Endothelial cell of umbilical vein (primary cell): Measurements from ENCODE around the gene FOXC1.

ENCODE experiments used
- EZH2 ChIP-seq: IDR thresholded peaks from 2 replicates; pipeline ENCODE4 v1.6.1; 2012; ENCODE audit warnings: borderline replicate concordance, low read depth, mild to moderate bottlenecking, moderate library complexity, low read length, inconsistent platforms; ENCODE audit not compliant: severe bottlenecking
- POLR2A ChIP-seq: IDR thresholded peaks from 2 replicates; pipeline ENCODE4 v1.6.1; 2012; ENCODE audit warnings: low read depth, mild to moderate bottlenecking, control low read depth, low read length
- POLR2AphosphoS5 ChIP-seq: IDR thresholded peaks from 2 replicates; pipeline ENCODE4 v1.6.1; 2012; ENCODE audit warnings: low read depth, mild to moderate bottlenecking, control low read depth, low read length, moderate library complexity; ENCODE audit not compliant: insufficient read depth
- TF ChIP-seq, protein P1 (sequence below), 2 donors: IDR thresholded peaks; 1 replicate in 1 of 2; 2 replicates in 1 of 2; pipeline ENCODE4 v1.5.1; 2011; ENCODE audit warnings: low read length in 2 of 2, mild to moderate bottlenecking in 2 of 2, moderate library complexity in 2 of 2, control low read depth in 1 of 2, inconsistent platforms in 1 of 2, low read depth in 1 of 2; ENCODE audit not compliant: insufficient read depth in 1 of 2; ENCODE audit errors: extremely low read depth in 1 of 2
- TF ChIP-seq, protein P2 (sequence below): IDR thresholded peaks from 2 replicates; pipeline ENCODE4 v1.6.1; 2011; ENCODE audit not compliant: insufficient read depth, insufficient read length

DNA sequence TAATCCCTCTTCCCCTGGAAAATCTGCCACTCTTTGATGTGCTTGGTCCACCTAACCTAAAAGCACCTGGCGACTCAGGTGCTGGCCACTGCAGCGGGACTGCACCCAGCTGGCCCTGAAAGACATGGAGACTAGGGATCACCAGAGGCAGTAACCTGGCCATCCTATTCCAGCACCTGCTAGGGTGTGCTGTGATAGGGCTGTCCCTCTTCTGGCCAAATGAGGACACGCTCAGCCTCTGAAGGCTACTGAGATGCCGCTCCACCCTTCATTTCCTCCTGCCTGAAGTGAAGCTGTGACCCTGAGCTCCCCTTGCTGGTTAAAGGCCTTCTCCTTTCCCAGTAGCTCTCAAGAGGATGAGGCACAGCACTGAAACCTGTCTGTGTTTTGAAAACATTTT, 24.4 kb downstream of the FOXC1 start:
- TF ChIP-seq, protein P1, sequence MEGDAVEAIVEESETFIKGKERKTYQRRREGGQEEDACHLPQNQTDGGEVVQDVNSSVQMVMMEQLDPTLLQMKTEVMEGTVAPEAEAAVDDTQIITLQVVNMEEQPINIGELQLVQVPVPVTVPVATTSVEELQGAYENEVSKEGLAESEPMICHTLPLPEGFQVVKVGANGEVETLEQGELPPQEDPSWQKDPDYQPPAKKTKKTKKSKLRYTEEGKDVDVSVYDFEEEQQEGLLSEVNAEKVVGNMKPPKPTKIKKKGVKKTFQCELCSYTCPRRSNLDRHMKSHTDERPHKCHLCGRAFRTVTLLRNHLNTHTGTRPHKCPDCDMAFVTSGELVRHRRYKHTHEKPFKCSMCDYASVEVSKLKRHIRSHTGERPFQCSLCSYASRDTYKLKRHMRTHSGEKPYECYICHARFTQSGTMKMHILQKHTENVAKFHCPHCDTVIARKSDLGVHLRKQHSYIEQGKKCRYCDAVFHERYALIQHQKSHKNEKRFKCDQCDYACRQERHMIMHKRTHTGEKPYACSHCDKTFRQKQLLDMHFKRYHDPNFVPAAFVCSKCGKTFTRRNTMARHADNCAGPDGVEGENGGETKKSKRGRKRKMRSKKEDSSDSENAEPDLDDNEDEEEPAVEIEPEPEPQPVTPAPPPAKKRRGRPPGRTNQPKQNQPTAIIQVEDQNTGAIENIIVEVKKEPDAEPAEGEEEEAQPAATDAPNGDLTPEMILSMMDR (IDR thresholded peaks at IDR 0.05; ENCODE audit: extremely low read depth in 1 of 2, insufficient read depth in 1 of 2, low read depth in 1 of 2, low read length in 2 of 2) = no peak
- TF ChIP-seq POLR2A = no peak
- TF ChIP-seq, protein P2, sequence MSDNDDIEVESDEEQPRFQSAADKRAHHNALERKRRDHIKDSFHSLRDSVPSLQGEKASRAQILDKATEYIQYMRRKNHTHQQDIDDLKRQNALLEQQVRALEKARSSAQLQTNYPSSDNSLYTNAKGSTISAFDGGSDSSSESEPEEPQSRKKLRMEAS = no peak
- TF ChIP-seq EZH2 = no peak
- TF ChIP-seq POLR2AphosphoS5 = no peak
